GM19035 (cell line): ENCODE data around the gene UGT2B10.
"Not testable (repeated sequence)": the region's sequence is repeated elsewhere in the genome, so short reads cannot be mapped to it uniquely, and the experiment has no call there.

Experiments used
- ATAC-seq: cut with Tn5 transposase; IDR thresholded peaks from one replicate; pipeline ENCODE4 v1.9.1; 2021; ENCODE audit not compliant: unreplicated experiment

UGT2B10 gene

GRCh38 chr4:68815617-68816409, at the start of gene UGT2B10:
TSS of gene UGT2B10 (plus strand) at chr4:68815994. CDS start at chr4:68816020, 26 bp downstream.
- not testable (repeated sequence) for ATAC-seq

DNA sequence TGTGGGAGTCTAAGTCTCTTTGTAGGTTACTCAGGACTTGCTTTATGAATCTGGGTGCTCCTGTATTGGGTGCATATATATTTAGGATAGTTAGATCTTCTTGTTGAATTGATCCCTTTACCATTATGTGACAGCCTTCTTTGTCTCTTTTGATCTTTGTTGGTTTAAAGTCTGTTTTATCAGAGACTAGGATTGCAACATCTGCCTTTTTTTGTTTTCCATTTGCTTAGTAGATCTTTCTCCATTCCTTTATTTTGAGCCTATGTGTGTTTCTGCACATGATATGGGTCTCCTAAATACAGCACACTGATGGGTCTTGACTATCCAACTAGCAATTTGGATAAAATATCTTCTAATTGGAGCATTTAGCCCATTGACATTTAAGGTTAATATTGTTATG, 44.0 kb upstream of the UGT2B10 start:
- not testable (repeated sequence) for ATAC-seq

- ATAC-seq, result no peak
These were observed 42.1 kb upstream of the UGT2B10 start for GRCh38 chr4:68773699-68774098.

DNA sequence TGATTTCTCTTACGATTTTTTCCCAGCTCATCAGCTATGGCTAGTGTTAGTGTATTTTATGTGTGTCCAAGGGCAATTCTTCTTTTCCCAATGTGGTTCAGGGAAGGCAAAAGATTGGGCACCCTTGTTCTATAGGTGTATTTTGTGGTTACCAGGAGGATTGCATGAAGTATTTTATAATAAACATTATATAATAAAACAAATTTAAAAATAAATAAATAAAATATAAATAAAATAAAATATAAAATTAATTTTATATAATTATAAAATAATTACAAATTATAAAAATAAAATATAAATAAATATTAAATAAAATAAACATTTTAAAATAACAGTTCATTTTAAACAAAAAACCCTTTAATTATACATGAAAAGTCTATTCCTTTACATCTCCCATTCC, 35.6 kb upstream of the UGT2B10 start:
- ATAC-seq, result no peak

DNA sequence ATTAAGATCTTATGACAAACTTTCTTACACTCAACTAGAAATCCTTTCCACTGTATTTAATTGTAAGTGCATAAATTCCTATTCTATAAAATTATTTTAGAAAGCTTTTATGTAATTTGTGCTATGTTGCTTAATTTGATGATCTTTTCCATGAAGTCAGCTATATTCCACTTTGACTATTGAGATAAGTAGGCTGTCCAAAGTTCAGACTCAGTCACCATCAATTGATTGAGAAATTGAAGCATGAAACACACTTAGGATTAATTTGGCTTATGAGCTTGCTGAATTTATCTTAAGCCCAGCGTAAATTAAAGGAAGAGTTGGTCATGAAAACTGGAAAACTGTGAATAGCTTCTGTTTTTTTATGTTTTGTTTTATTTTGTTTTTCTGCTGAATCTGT, 18.7 kb upstream of the UGT2B10 start:
- no peak for ATAC-seq

GRCh38 chr4:68797618-68798017, 18.2 kb upstream of the UGT2B10 start:
- no peak for ATAC-seq

GRCh38 chr4:68803013-68803412, 12.8 kb upstream of the UGT2B10 start:
- ATAC-seq, result no peak

GRCh38 chr4:68808060-68808459, 7.7 kb upstream of the UGT2B10 start:
- ATAC-seq, result no peak

DNA sequence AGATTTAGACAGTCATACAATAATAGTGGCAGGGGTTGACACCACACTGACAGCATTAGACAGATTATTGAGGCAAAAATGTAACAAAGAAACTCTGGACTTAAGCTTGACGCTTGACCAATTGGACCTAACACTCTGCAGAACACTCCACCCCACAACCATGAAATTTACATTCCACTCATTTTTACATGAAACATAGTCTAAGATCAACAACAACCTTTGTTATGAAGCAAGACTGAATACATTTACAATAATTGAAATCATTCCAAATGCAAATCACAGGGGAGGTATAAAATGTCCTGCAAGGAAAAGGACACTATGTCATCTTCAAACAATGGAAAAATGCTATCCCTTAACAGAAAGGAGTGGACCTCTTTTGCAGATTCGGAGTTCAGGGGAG, 4.9 kb upstream of the UGT2B10 start:
- ATAC-seq, result no peak

- not testable (repeated sequence) for ATAC-seq
These were observed 844 bp downstream of the UGT2B10 start for GRCh38 chr4:68816410-68817265.

GRCh38 chr4:68817386-68817785, 1.6 kb downstream of the UGT2B10 start:
- ATAC-seq, result no peak

DNA sequence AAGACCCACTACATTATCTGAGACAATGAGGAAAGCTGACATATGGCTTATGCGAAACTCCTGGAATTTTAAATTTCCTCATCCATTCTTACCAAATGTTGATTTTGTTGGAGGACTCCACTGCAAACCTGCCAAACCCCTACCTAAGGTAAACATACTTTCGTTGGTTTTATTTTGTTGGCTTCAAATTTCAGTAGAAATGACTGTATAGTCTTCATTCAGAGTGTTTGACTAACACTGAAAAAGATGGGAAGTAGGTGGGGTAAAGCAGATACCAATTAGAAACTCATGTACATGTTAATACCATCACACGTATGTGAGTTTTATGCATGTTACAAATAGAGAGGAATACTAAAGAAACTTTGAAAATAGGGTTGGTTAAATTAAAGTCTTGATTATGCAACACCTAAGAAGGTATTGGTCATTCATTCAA, 2.3 kb downstream of the UGT2B10 start:
- ATAC-seq, result not testable (repeated sequence)

- ATAC-seq, result no peak
These were observed 15.8 kb downstream of the UGT2B10 start for GRCh38 chr4:68831642-68832041.

DNA sequence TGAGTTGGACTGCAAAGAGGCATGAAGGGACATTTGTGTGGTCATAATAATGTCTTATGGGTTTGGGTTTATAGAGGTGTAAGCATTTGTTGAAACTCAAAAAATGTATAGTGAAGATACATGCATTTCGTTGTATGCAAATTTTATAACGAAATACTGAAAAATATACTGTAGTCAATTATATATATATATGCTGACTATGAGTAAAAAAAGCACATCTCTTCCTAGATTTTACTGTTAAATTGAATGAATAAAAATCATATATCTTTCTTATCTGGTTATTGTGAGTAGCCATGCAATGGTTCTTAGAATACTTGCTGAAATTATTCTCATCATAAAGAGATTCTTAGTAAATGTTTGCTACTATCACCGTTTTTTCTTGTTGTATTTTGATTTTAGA, 34.5 kb downstream of the UGT2B10 start:
- no peak for ATAC-seq

GRCh38 chr4:68855771-68856170, 40.0 kb downstream of the UGT2B10 start:
- ATAC-seq, result no peak

GRCh38 chr4:68858039-68858438, 42.2 kb downstream of the UGT2B10 start:
- no peak for ATAC-seq

- no peak for ATAC-seq
These were observed 43.9 kb downstream of the UGT2B10 start for GRCh38 chr4:68859655-68860054.

GRCh38 chr4:68861057-68861456, 45.3 kb downstream of the UGT2B10 start:
- ATAC-seq, result no peak

DNA sequence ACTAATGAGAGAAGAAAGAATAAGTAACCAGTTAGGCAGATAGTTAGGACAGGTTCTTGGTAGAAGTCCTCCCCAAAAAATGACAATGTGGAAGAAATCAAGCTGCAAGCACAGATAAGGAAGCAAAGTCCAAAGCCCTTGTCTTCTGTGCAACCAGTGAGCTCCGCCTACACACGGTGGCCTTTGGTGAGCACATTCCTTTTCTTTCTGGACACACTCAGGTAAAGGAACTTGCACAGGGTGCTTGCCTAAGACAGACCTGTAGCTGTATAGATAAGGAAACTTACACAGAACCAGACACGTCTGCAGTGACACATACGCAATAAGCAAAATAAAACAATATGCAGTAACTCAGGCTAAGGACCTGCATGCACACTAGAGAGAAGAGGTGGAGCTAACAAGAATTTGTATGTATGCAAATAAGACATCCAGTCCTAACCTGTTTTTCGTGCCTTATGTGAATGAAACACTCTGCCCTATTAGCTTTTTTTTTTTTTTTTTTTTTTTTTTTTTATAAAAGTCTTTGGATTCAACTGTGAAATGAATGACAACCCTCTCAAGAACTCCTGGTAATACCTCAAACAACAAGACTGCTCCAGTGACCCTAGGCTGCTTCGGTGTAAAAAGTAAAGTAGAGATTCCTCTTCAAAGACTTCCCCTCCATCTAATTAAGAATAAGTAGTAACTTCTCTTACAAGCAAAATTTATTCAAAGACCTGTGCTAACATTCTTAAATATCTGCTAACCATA, 48.8 kb downstream of the UGT2B10 start:
- no peak for ATAC-seq

GRCh38 chr4:68865188-68865638, 49.4 kb downstream of the UGT2B10 start:
- ATAC-seq, result no peak

DNA sequence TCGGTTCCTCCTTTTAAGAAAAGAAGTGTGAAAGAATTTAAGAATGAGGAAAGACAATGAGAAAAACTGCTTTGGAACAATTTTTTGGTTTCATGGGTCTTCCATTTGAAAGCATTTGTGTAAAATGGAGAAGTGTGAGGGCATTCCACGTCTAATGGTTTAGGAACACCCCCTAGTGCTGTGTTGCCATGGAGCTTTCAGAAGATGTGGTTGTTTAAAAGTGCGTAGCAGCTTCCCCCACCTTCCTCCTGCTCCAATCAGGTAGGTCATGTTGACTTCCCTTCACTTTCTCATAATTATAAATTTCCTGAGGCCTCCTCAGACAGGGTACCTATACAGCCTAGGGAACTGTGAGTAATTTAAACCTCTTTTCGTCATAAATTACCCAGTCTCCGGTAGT, 50.0 kb downstream of the UGT2B10 start:
- ATAC-seq, result no peak
